Right cardiac atrium (tissue), 5 donors: ENCODE measurements around the gene ZSCAN30. TPM values are rescaled to one million over a fixed set of nuclear protein-coding genes. Genes with fewer than 3 reads are reported as not detected.
A peak's percentile ranks its signal among the peaks of the same experiment; 100 is the strongest.

Source experiments
- ATAC-seq, 2 donors: fragments of 200-7000 bp; cut with Tn5 transposase; one replicate each; pipeline versions ENCODE4 v1.8.0 to v1.9.1; 2020; ENCODE audit warnings: moderate library complexity in 2 of 2, mild to moderate bottlenecking in 1 of 2
- DNase-seq, 3 donors: peaks; one replicate each; pipeline ENCODE4 v3.0.0-alpha.2; 2020
- H3K27ac ChIP-seq: one replicate; pipeline ENCODE4 v1.5.1; 2013; ENCODE audit warnings: mild to moderate bottlenecking, low read length, control low read depth, moderate library complexity
- H3K27me3 ChIP-seq: one replicate; pipeline ENCODE4 v1.6.1; 2013; ENCODE audit not compliant: control insufficient read depth, insufficient read depth
- H3K4me1 ChIP-seq: one replicate; pipeline ENCODE4 v1.6.1; 2013; ENCODE audit warnings: low read length; ENCODE audit not compliant: control insufficient read depth, insufficient read depth
- H3K4me3 ChIP-seq: one replicate; pipeline ENCODE4 v1.5.1; 2013; ENCODE audit warnings: low read length, control low read depth
- H3K9me3 ChIP-seq: one replicate; pipeline ENCODE4 v1.6.1; 2013; ENCODE audit warnings: low read length; ENCODE audit not compliant: control insufficient read depth
- WGBS: extraction: QIAGEN DNeasy Blood & Tissue Kit; methylation state at CpG from one replicate; pipeline ENCODE4 v1.1.7; 2013; 5-methylcytosine and 5-hydroxymethylcytosine counted together
- intact Hi-C, 4 donors: fragments of 100-400 bp; cut with DNase I; formaldehyde crosslinking; loops; one replicate each; pipeline versions ENCODE4 v1.11.0 to v1.14.0; 2022 to 2023
- polyA plus RNA-seq: library from polyadenylated mRNA; stranded (reverse); fragments of 200-250 nt; gene quantifications from one replicate; pipeline ENCODE4 v1.2.3, GENCODE V29; 2013
- total RNA-seq, 4 donors: library from RNA; stranded (reverse); fragmentation: NEBNext Ultra II Directional; extraction: Animal tissue kit (Norgen Biotek cat#: 25700); gene quantifications; one replicate each; pipeline ENCODE4 v1.2.1, GENCODE V29; 2021
- donor health status: healthy with polysubstance abuse.
- donor health status: DM: no; HTN: yes; CAD: no.
- donor health status: DM: no; HTN: no; CAD: no.
- donor health status: DM: no; HTN: yes; CAD: no; lungs with severe emphysema.
- donor health status: DM: yes; HTN: yes; CAD: no.

The ZSCAN30 gene
- total and polyA plus RNA-seq, 5 donors, result 16.9 to 30.9 (median 17.9) TPM

GRCh38 chr18:35252466-35252865 is 37.6 kb downstream of the ZSCAN30 start:
- Histone ChIP-seq H3K4me1 (no peaks in the 10 kb centered on the region), H3K9me3 (no peaks in the 10 kb centered on the region), H3K4me3 (no peak overlapping the region), H3K27ac (no peak overlapping the region), H3K27me3 (no peaks in the 10 kb centered on the region)
- no peak for ATAC-seq
- no peak for DNase-seq
- 99% methylated on average over 1 of the region's 1 CpG for WGBS
- intact Hi-C loops, result no loop called here

GRCh38 chr18:35248429-35248828 is 41.6 kb downstream of the ZSCAN30 start:
- no peaks in the 10 kb centered on the region for H3K4me1 ChIP-seq
- intact Hi-C loops, result no loop called here
- no peaks in the 10 kb centered on the region for H3K9me3 ChIP-seq
- H3K4me3 ChIP-seq, result no peak overlapping the region
- WGBS, result 95% methylated on average over 6 of the region's 6 CpGs
- no peaks in the 10 kb centered on the region for H3K27me3 ChIP-seq
- DNase-seq (no peak), ATAC-seq (no peak)
- no peak overlapping the region for H3K27ac ChIP-seq

GRCh38 chr18:35247412-35248249 is 42.4 kb downstream of the ZSCAN30 start:
- Histone ChIP-seq H3K27ac (no peak overlapping the region), H3K27me3 (no peaks in the 10 kb centered on the region), H3K9me3 (no peaks in the 10 kb centered on the region), H3K4me3 (no peak overlapping the region), H3K4me1 (no peaks in the 10 kb centered on the region)
- 94% methylated on average over 14 of the region's 14 CpGs for WGBS
- DNase-seq (no peak), ATAC-seq (no peak)
- intact Hi-C loops, result no loop called here

- H3K4me3 ChIP-seq, result no peak overlapping the region
- no peaks in the 10 kb centered on the region for H3K9me3 ChIP-seq
- intact Hi-C loops, result no loop called here
- peak overlapping the region; percentile 45 for H3K27ac ChIP-seq
- no peaks in the 10 kb centered on the region for H3K4me1 ChIP-seq
- no peak for ATAC-seq
- no peak for DNase-seq
- H3K27me3 ChIP-seq, result no peaks in the 10 kb centered on the region
Observed at GRCh38 chr18:35246831-35247230, 43.2 kb downstream of the ZSCAN30 start.

- Histone ChIP-seq H3K9me3 (no peaks in the 10 kb centered on the region), H3K27ac (no peak overlapping the region), H3K27me3 (no peaks in the 10 kb centered on the region), H3K4me1 (no peaks in the 10 kb centered on the region), H3K4me3 (no peak overlapping the region)
- intact Hi-C loops, result no loop called here
- no peak for ATAC-seq
- no peak for DNase-seq
- 92% methylated on average over 4 of the region's 4 CpGs for WGBS
Observed at GRCh38 chr18:35245719-35246317, 44.2 kb downstream of the ZSCAN30 start.

GRCh38 chr18:35244671-35245070 is 45.4 kb downstream of the ZSCAN30 start:
- no peak for ATAC-seq
- Histone ChIP-seq H3K4me1 (no peaks in the 10 kb centered on the region), H3K4me3 (no peak overlapping the region), H3K9me3 (no peaks in the 10 kb centered on the region), H3K27me3 (no peaks in the 10 kb centered on the region), H3K27ac (no peak overlapping the region)
- intact Hi-C loops, result loop anchor here in 1 of 4 donors (5.0 kb wide), 1 partner anchor 98 kb away; the partner anchor contains the start of gene ZNF24
- WGBS, result 95% methylated on average over 4 of the region's 4 CpGs
- DNase-seq, result no peak

GRCh38 chr18:35242426-35242825 is 47.6 kb downstream of the ZSCAN30 start:
- H3K4me1 ChIP-seq, result no peaks in the 10 kb centered on the region
- intact Hi-C loops, result loop anchor here in 1 of 4 donors (5.0 kb wide), 1 partner anchor 100 kb away; the partner anchor contains the start of gene ZNF24
- H3K27ac ChIP-seq, result no peak overlapping the region
- ATAC-seq (no peak), DNase-seq (no peak)
- no peaks in the 10 kb centered on the region for H3K27me3 ChIP-seq
- WGBS, result 78% methylated on average over 6 of the region's 6 CpGs
- H3K4me3 ChIP-seq, result no peak overlapping the region
- no peaks in the 10 kb centered on the region for H3K9me3 ChIP-seq

- Histone ChIP-seq H3K27ac (no peak overlapping the region), H3K4me3 (peak overlapping the region; percentile 87), H3K4me1 (no peaks in the 10 kb centered on the region), H3K27me3 (no peaks in the 10 kb centered on the region), H3K9me3 (no peaks in the 10 kb centered on the region)
- under 1% methylated on average over 5 of the region's 5 CpGs for WGBS
- ATAC-seq (no peak), DNase-seq (no peak)
- intact Hi-C loops, result loop anchor here in 1 of 4 donors (5.0 kb wide), 1 partner anchor 101 kb away; the partner anchor contains the start of gene ZNF24
Observed at GRCh38 chr18:35241448-35241804, 48.6 kb downstream of the ZSCAN30 start.

- WGBS, result under 1% methylated on average over 60 of the region's 60 CpGs
- Histone ChIP-seq H3K27ac (peak within 1 kb of the TSS; percentile 99), H3K9me3 (no peaks in the 10 kb centered on the region), H3K4me1 (no peaks in the 10 kb centered on the region), H3K27me3 (no peaks in the 10 kb centered on the region), H3K4me3 (peak within 1 kb of the TSS; percentile 87)
- intact Hi-C loops, result loop anchor here in 1 of 4 donors (5.0 kb wide), 1 partner anchor 101 kb away; the partner anchor contains the start of gene ZNF24
- DNase-seq (peak; percentile 99 to 100 (median 99)), ATAC-seq (peak; percentile 100)
Observed at GRCh38 chr18:35240664-35241447, 49.2 kb downstream of the ZSCAN30 start, which contains the start of gene ZNF397. Gene ZNF397 (plus strand): TSS chr18:35241034. CDS start chr18:35242471, 1,437 bp downstream.

GRCh38 chr18:35239314-35239713 is 50.7 kb downstream of the ZSCAN30 start:
- no peak overlapping the region for H3K4me3 ChIP-seq
- WGBS, result 88% methylated on average over 1 of the region's 1 CpG
- H3K27ac ChIP-seq, result no peak overlapping the region
- DNase-seq, result no peak
- H3K9me3 ChIP-seq, result no peaks in the 10 kb centered on the region
- no peaks in the 10 kb centered on the region for H3K27me3 ChIP-seq
- intact Hi-C loops, result loop anchor here in 2 of 4 donors (5.0 to 10.0 kb wide), 2 partner anchors 105 to 113 kb away; partner anchors contain the start of gene ZNF24 (in 1 of the 2)
- ATAC-seq, result no peak
- H3K4me1 ChIP-seq, result no peaks in the 10 kb centered on the region
